Measurements from ENCODE around the gene SLFN14. TPM values are rescaled to one million over a fixed set of nuclear protein-coding genes. Genes with fewer than 3 reads are reported as not detected.

The SLFN14 gene
- polyA plus RNA-seq, 3 donors, result 0.11 to 0.12 TPM; not detected in 1

GRCh38 chr17:35534576-35535093 is 26.0 kb downstream of the SLFN14 start:
- H2AFZ ChIP-seq (ENCODE audit: insufficient read depth, low read depth, low read length, poor library complexity, severe bottlenecking), result no peak overlapping the region
- peaks cover 15% of the 10 kb centered on the region for H3K4me1 Mint-ChIP-seq
- H3K27me3 ChIP-seq (ENCODE audit: control insufficient read depth in 2 of 2, insufficient read depth in 2 of 2, low read length in 2 of 2), result no peaks in the 10 kb centered on the region
- H4K20me1 ChIP-seq (ENCODE audit: insufficient read depth, low read length), result no peaks in the 10 kb centered on the region
- TF ChIP-seq, protein P1, sequence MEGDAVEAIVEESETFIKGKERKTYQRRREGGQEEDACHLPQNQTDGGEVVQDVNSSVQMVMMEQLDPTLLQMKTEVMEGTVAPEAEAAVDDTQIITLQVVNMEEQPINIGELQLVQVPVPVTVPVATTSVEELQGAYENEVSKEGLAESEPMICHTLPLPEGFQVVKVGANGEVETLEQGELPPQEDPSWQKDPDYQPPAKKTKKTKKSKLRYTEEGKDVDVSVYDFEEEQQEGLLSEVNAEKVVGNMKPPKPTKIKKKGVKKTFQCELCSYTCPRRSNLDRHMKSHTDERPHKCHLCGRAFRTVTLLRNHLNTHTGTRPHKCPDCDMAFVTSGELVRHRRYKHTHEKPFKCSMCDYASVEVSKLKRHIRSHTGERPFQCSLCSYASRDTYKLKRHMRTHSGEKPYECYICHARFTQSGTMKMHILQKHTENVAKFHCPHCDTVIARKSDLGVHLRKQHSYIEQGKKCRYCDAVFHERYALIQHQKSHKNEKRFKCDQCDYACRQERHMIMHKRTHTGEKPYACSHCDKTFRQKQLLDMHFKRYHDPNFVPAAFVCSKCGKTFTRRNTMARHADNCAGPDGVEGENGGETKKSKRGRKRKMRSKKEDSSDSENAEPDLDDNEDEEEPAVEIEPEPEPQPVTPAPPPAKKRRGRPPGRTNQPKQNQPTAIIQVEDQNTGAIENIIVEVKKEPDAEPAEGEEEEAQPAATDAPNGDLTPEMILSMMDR (IDR thresholded peaks at IDR 0.05), result no peak
- H3K27me3 Mint-ChIP-seq (ENCODE audit: low read depth in 3 of 3), result no peaks in the 10 kb centered on the region
- no CpG with 5 or more reads among the region's 3 CpGs for WGBS (ENCODE audit: insufficient coverage)
- no peaks in the 10 kb centered on the region for H3K36me3 Mint-ChIP-seq
- H3K27ac ChIP-seq (ENCODE audit: low read depth in 1 of 2, low read length in 2 of 2), result no peak overlapping the region
- no peak for DNase-seq
- H3K9ac ChIP-seq (ENCODE audit: insufficient read depth, low read length, poor library complexity, severe bottlenecking), result no peak overlapping the region
- H3K4me3 ChIP-seq (replicated peaks in 1 of 3; ENCODE audit: low read depth in 2 of 3, low read length in 3 of 3), result no peak overlapping the region
- no peaks in the 10 kb centered on the region for H3K79me2 ChIP-seq (ENCODE audit: insufficient read depth, low read length)
- H3K27ac Mint-ChIP-seq, result no peak overlapping the region
- no peak overlapping the region for H3K4me3 Mint-ChIP-seq
- H3K36me3 ChIP-seq (replicated peaks in 1 of 2; ENCODE audit: control insufficient read depth in 1 of 2, insufficient read depth in 2 of 2, low read length in 2 of 2), result no peaks in the 10 kb centered on the region
- no peak overlapping the region for H3K4me2 ChIP-seq (replicated peaks; ENCODE audit: extremely low read depth, low read length, poor library complexity, severe bottlenecking)
- intact Hi-C loops (cut with micrococcal nuclease), result loop anchor here (2.0 to 10.0 kb wide), 4 partner anchors 160 to 362 kb away; partner anchors contain the start of gene SLFN11 (in 1 of the 2)
- H3K9me3 Mint-ChIP-seq, result no peaks in the 10 kb centered on the region
- no peaks in the 10 kb centered on the region for H3K9me3 ChIP-seq (replicated peaks in 1 of 2; ENCODE audit: control insufficient read depth in 1 of 2, insufficient read depth in 1 of 2, low read length in 2 of 2)
- peaks cover 3 to 7% of the 10 kb centered on the region in 2 donors for H3K4me1 ChIP-seq (ENCODE audit: control insufficient read depth in 1 of 2, insufficient read depth in 2 of 2, low read length in 2 of 2)

DNA sequence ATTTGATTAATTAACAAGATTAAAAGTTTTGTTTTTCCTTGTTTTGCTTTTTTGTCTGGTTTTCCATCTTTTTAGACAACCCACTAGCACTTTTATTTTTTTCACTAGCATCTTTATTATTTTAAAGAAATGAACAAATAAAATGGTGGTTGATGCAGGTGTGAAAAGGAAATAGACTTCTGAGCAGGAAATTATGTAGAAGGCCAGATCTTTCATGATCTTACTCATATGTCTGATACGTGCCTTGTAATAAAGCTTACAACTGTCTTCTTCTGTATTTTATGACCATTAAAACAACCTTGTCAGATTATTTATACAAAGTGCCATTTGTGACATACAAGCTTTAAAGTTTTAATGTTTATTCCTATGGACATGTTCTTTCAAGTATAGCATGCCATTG is 29.5 kb downstream of the SLFN14 start:
- TF ChIP-seq, protein P1 (IDR thresholded peaks at IDR 0.05), result no peak
- Histone ChIP-seq H3K9me3 (replicated peaks in 1 of 2; ENCODE audit: control insufficient read depth in 1 of 2, insufficient read depth in 1 of 2, low read length in 2 of 2) (no peaks in the 10 kb centered on the region), H3K36me3 (replicated peaks in 1 of 2; ENCODE audit: control insufficient read depth in 1 of 2, insufficient read depth in 2 of 2, low read length in 2 of 2) (no peaks in the 10 kb centered on the region), H2AFZ (ENCODE audit: insufficient read depth, low read depth, low read length, poor library complexity, severe bottlenecking) (no peak overlapping the region), H3K9ac (ENCODE audit: insufficient read depth, low read length, poor library complexity, severe bottlenecking) (no peak overlapping the region), H3K4me1 (ENCODE audit: control insufficient read depth in 1 of 2, insufficient read depth in 2 of 2, low read length in 2 of 2) (peaks cover 0 to 4% of the 10 kb centered on the region in 2 donors), H3K27ac (ENCODE audit: low read depth in 1 of 2, low read length in 2 of 2) (no peak overlapping the region), H4K20me1 (ENCODE audit: insufficient read depth, low read length) (no peaks in the 10 kb centered on the region), H3K79me2 (ENCODE audit: insufficient read depth, low read length) (no peaks in the 10 kb centered on the region), H3K4me2 (replicated peaks; ENCODE audit: extremely low read depth, low read length, poor library complexity, severe bottlenecking) (no peak overlapping the region), H3K27me3 (ENCODE audit: control insufficient read depth in 2 of 2, insufficient read depth in 2 of 2, low read length in 2 of 2) (no peaks in the 10 kb centered on the region), H3K4me3 (replicated peaks in 1 of 3; ENCODE audit: low read depth in 2 of 3, low read length in 3 of 3) (no peak overlapping the region)
- Mint-ChIP-seq H3K4me1 (peaks cover 8% of the 10 kb centered on the region), H3K27me3 (ENCODE audit: low read depth in 3 of 3) (no peaks in the 10 kb centered on the region), H3K9me3 (peaks cover 0 to 8% (median 0%) of the 10 kb centered on the region in 7 donors), H3K27ac (no peak overlapping the region), H3K36me3 (no peaks in the 10 kb centered on the region), H3K4me3 (no peak overlapping the region)
- DNase-seq, result no peak
- intact Hi-C loops (cut with micrococcal nuclease), result loop anchor here in 1 of 2 donors (10.0 kb wide), 1 partner anchor 156 kb away; the partner anchor contains the start of gene SLFN11
- no CpG with 5 or more reads among the region's 1 CpG for WGBS (ENCODE audit: insufficient coverage)
